Measurements from ENCODE around the gene SRSF5. TPM values are rescaled to one million over a fixed set of nuclear protein-coding genes. Genes with fewer than 3 reads are reported as not detected.

Gene SRSF5
- total RNA-seq, 1 donor from 2014 or later: 533 TPM

DNA sequence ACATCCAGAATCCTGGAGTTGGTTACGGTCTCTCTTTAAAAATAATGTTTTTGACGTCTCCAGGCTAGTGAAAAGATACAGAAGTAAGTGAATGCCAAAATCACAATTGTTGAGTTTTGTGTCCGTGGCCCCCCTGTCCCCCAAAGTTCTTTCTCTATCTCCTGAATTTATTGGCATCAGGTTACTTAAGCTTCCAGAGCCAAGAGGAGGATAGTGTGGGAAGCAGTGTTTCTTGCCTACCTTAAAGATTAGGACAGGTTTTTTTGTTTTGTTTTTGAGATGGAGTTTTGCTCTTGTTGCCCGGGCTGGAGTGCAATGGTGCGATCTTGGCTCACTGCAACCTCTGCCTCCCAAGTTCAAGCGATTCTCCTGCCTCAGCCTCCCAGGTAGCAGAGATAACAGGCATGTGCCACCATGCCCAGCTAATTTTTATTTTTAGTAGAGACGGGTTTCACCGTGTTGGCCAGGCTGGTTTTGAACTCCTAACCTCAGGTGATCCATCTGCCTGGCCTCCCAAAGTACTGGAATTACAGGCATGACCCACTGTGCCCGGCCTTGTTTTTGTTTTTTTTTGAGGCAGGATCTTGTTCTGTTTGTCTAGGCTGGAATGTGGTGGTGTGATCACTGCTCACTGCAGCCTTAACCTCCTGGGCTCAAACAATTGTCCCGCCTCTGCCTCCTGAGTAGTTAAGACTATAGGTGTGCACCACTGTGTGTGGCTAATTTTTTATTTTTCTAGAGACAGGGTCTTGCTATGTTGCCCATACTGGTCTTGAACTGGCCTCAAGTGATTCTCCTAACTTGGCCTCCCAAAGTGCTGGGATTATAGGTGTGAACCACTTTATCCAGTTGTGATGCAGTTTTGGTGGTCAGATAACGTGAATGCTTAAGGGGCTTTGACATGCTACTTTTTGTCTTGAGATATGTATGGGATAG is 5.4 kb downstream of the SRSF5 start:
- no peak overlapping the region for H3K4me3 Mint-ChIP-seq
- TF ChIP-seq, protein P1, sequence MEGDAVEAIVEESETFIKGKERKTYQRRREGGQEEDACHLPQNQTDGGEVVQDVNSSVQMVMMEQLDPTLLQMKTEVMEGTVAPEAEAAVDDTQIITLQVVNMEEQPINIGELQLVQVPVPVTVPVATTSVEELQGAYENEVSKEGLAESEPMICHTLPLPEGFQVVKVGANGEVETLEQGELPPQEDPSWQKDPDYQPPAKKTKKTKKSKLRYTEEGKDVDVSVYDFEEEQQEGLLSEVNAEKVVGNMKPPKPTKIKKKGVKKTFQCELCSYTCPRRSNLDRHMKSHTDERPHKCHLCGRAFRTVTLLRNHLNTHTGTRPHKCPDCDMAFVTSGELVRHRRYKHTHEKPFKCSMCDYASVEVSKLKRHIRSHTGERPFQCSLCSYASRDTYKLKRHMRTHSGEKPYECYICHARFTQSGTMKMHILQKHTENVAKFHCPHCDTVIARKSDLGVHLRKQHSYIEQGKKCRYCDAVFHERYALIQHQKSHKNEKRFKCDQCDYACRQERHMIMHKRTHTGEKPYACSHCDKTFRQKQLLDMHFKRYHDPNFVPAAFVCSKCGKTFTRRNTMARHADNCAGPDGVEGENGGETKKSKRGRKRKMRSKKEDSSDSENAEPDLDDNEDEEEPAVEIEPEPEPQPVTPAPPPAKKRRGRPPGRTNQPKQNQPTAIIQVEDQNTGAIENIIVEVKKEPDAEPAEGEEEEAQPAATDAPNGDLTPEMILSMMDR (IDR thresholded peaks at IDR 0.05; ENCODE audit: unreplicated experiment): no peak
- peak overlapping the region; percentile 21 for H3K27ac Mint-ChIP-seq
- DNase-seq (ENCODE audit: low spot score in 2 of 2, unreplicated experiment in 2 of 2): peak in 1 of 2 experiments; percentile 1
- H3K4me1 Mint-ChIP-seq: peaks cover 23% of the 10 kb centered on the region
- H3K36me3 Mint-ChIP-seq: peaks cover 56% of the 10 kb centered on the region
- no peaks in the 10 kb centered on the region for H3K9me3 Mint-ChIP-seq
- no peaks in the 10 kb centered on the region for H3K27me3 Mint-ChIP-seq (ENCODE audit: low read depth)

DNA sequence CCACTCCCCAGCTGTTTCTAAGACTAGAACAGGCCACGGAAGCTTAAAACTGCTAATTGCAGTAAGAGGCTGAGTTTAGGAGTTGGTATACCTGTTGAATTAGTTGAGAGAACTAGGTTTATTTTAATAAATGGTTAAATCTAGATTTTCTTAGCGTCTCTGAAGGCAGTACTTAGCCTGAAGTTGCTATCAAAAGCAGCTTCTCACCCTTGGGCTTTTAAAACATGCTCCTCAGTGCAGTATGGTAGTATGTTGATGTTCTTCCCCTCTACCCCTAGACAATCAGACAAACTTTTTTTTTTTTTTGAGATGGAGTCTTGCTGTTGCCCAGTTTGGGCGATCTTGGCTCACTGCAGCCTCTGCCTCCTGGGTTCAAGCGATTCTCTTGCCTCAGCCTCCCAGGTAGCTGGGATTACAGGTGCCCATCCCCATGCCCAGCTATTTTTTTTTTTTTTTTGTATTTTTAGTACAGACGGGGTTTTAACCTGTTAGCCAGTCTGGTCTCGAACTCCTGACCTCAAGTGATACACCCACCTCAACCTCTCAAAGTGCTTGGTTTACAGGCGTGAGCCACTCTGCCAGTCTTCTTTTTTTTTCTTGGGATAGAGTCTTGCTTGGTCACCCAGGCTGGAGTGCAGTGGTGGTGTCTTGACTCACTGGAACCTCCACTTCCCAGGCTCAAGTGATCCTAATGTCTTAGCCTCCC is 6.8 kb downstream of the SRSF5 start:
- H3K4me3 Mint-ChIP-seq: no peak overlapping the region
- peaks cover 50% of the 10 kb centered on the region for H3K36me3 Mint-ChIP-seq
- H3K4me1 Mint-ChIP-seq: peaks cover 11% of the 10 kb centered on the region
- peak in 1 of 2 experiments; percentile 11 for DNase-seq (ENCODE audit: low spot score in 2 of 2, unreplicated experiment in 2 of 2)
- no peaks in the 10 kb centered on the region for H3K9me3 Mint-ChIP-seq
- no peaks in the 10 kb centered on the region for H3K27me3 Mint-ChIP-seq (ENCODE audit: low read depth)
- TF ChIP-seq, protein P1 (IDR thresholded peaks at IDR 0.05; ENCODE audit: unreplicated experiment): no peak
- H3K27ac Mint-ChIP-seq: no peak overlapping the region

DNA sequence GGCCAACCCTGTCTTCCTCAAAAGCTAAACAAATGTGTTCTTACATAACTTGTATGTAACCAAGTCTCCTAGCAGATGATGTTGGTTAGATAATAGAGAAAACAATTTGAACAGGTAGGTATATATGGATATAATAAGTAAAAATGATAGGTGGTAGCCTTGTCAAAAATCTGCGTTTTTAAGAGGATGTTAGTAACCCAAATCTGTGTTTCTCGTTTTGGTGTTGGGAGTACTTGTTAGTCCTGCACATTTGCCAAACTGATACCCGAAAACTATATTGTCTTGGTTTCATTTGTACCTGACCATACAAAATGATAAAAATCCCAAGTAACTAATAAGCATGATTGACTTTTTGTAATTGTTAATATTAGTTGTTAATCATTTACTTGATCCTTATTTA is 8.1 kb downstream of the SRSF5 start:
- Mint-ChIP-seq H3K4me3 (no peak overlapping the region), H3K27me3 (ENCODE audit: low read depth) (no peaks in the 10 kb centered on the region), H3K36me3 (peaks cover 41% of the 10 kb centered on the region), H3K9me3 (no peaks in the 10 kb centered on the region), H3K4me1 (peaks cover 2% of the 10 kb centered on the region), H3K27ac (no peak overlapping the region)
- TF ChIP-seq, protein P1 (IDR thresholded peaks at IDR 0.05; ENCODE audit: unreplicated experiment): no peak
- no peak for DNase-seq (ENCODE audit: low spot score in 2 of 2, unreplicated experiment in 2 of 2)

DNA sequence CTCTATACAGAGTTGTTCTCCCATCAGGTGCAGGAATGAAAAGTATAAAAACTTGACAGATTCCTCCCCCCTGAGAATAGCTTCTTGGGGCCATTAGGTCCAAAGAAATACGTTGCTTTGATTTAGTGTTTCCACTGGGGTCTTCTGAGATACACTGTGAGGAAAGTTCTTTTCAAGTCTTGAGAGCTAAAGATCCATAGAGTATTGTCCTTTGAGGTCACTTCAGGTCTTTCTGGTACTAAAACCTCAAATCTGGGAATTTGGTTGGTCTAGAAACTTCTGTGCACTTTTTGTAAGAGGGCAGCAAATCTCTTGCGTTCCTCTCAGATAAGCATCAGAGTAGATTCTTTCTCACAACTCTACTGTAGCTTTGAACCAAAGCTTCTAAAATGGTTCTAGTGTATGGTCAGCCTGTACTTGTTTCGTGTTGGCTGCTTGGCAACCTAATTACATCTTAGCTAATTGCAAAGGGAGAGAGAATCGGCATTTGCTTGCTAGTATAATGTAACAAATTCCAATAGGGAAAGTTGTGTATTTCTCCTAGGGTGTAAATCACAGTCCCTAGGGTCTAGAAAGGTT is 10.0 kb downstream of the SRSF5 start:
- H3K4me3 Mint-ChIP-seq: no peak overlapping the region
- DNase-seq (ENCODE audit: low spot score in 2 of 2, unreplicated experiment in 2 of 2): no peak
- no peaks in the 10 kb centered on the region for H3K4me1 Mint-ChIP-seq
- H3K27ac Mint-ChIP-seq: no peak overlapping the region
- TF ChIP-seq, protein P1 (IDR thresholded peaks at IDR 0.05; ENCODE audit: unreplicated experiment): no peak
- peaks cover 29% of the 10 kb centered on the region for H3K36me3 Mint-ChIP-seq
- no peaks in the 10 kb centered on the region for H3K27me3 Mint-ChIP-seq (ENCODE audit: low read depth)
- H3K9me3 Mint-ChIP-seq: no peaks in the 10 kb centered on the region

DNA sequence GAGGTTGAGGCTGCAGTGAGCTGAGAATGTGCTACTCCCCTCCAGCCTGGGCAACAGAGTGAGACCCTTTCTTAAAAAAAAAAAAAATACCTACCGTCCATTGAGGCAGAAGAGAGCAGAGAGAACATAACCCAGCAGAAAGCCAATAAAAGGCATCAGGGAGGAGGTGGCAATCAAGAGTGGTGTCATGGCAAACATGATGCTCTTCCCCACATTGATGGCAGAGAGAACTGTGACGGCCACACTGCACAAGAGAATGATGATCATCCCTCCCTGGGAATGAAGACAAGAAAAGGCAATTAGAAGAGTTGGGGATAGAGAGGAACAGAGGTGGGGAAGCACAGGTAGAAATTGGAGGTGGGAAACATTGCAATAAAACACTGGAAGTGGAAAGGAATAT is 12.1 kb downstream of the SRSF5 start:
- Mint-ChIP-seq H3K4me3 (no peak overlapping the region), H3K9me3 (no peaks in the 10 kb centered on the region), H3K4me1 (no peaks in the 10 kb centered on the region), H3K27ac (no peak overlapping the region), H3K36me3 (peaks cover 12% of the 10 kb centered on the region), H3K27me3 (ENCODE audit: low read depth) (no peaks in the 10 kb centered on the region)
- DNase-seq (ENCODE audit: low spot score in 2 of 2, unreplicated experiment in 2 of 2): no peak
- TF ChIP-seq, protein P1 (IDR thresholded peaks at IDR 0.05; ENCODE audit: unreplicated experiment): no peak

Measured in mesothelial cell of epicardium (in vitro differentiated cells).